IMR-90 (cell line): ENCODE measurements around the gene CTBP2. TPM values are rescaled to one million over a fixed set of nuclear protein-coding genes. Genes with fewer than 3 reads are reported as not detected.

Source experiments
- ATAC-seq: fragments of 200-7000 bp; cut with Tn5 transposase; 2 replicates; pipeline ENCODE4 v1.9.1; 2020; ENCODE audit warnings: low read depth, mild to moderate bottlenecking, moderate library complexity
- BruUV-seq: library from RNA; stranded (reverse); fragments of 400-500 nt; replicated peaks from 2 replicates; lab custom pipeline; 2021; lab: Mats Ljungman, UMichigan
- CTCF ChIA-PET: fragments of 300-600 bp; formaldehyde crosslinking; extraction: SDS; loops from one replicate; lab custom pipeline; 2021; ENCODE audit warnings: antibody characterized with exemption; lab: Yijun Ruan, JAX
- POLR2A ChIA-PET: fragments of 300-600 bp; sonication (Branson Sonifier 250); formaldehyde crosslinking; loops from one replicate; lab custom pipeline; 2022; ENCODE audit warnings: antibody characterized with exemption; ENCODE audit not compliant: unreplicated experiment; lab: Charles Lee
- DNase-seq: peaks from one replicate; pipeline ENCODE4 v3.0.0; 2013
- H2AFZ ChIP-seq: replicated peaks from 2 replicates; pipeline ENCODE3; 2013; ENCODE audit warnings: low read length, mild to moderate bottlenecking; ENCODE audit not compliant: poor library complexity
- H2AK5ac ChIP-seq: 2 replicates; pipeline ENCODE4 v1.6.1; 2013; ENCODE audit warnings: low read depth, low read length, inconsistent platforms
- H2AK9ac ChIP-seq: replicated peaks from 2 replicates; pipeline ENCODE3; 2013; ENCODE audit warnings: mild to moderate bottlenecking, low read depth, low read length, moderate library complexity; ENCODE audit not compliant: poor library complexity
- H2BK120ac ChIP-seq: 2 replicates; pipeline ENCODE4 v1.6.1; 2013; ENCODE audit warnings: low read depth, low read length, inconsistent platforms
- H2BK15ac ChIP-seq: 3 replicates; pipeline ENCODE4 v1.6.1; 2013; ENCODE audit warnings: low read depth, low read length, inconsistent platforms
- H2BK20ac ChIP-seq: 2 replicates; pipeline ENCODE4 v1.6.1; 2013; ENCODE audit warnings: low read depth, mild to moderate bottlenecking, inconsistent platforms, low read length, moderate library complexity
- H2BK5ac ChIP-seq: 2 replicates; pipeline ENCODE4 v1.6.1; 2013; ENCODE audit warnings: mild to moderate bottlenecking, low read depth, low read length, inconsistent platforms; ENCODE audit not compliant: poor library complexity, severe bottlenecking
- H3K14ac ChIP-seq: replicated peaks from 2 replicates; pipeline ENCODE4 v1.6.1; 2013; ENCODE audit warnings: low read depth, low read length, inconsistent platforms
- H3K18ac ChIP-seq: 2 replicates; pipeline ENCODE4 v1.6.1; 2013; ENCODE audit warnings: low read depth, low read length, control low read depth
- H3K23ac ChIP-seq: 2 replicates; pipeline ENCODE4 v1.6.1; 2013; ENCODE audit warnings: low read depth, low read length, inconsistent platforms
- H3K27ac ChIP-seq: 2 replicates; pipeline ENCODE4 v1.5.1; 2013; ENCODE audit warnings: mild to moderate bottlenecking, control low read depth, low read length; ENCODE audit not compliant: insufficient read depth
- H3K27me3 ChIP-seq: 2 replicates; pipeline ENCODE4 v1.6.1; 2013; ENCODE audit warnings: low read length; ENCODE audit not compliant: control insufficient read depth, insufficient read depth
- H3K36me3 ChIP-seq: 2 replicates; pipeline ENCODE4 v1.6.1; 2013; ENCODE audit warnings: low read length, mixed read lengths; ENCODE audit not compliant: control insufficient read depth, insufficient read depth
- H3K4ac ChIP-seq: 2 replicates; pipeline ENCODE4 v1.6.1; 2013; ENCODE audit warnings: low read depth, low read length, inconsistent platforms
- H3K4me1 ChIP-seq: 2 replicates; pipeline ENCODE4 v1.6.1; 2013; ENCODE audit warnings: low read length, mixed read lengths; ENCODE audit not compliant: control insufficient read depth, insufficient read depth
- H3K4me2 ChIP-seq: 2 replicates; pipeline ENCODE4 v1.6.1; 2013; ENCODE audit warnings: low read depth, mild to moderate bottlenecking, control low read depth, low read length, moderate library complexity
- H3K4me3 ChIP-seq: 2 replicates; pipeline ENCODE4 v1.5.1; 2013; ENCODE audit warnings: low read depth, mild to moderate bottlenecking, control low read depth, low read length, moderate library complexity; ENCODE audit not compliant: insufficient read depth
- H3K56ac ChIP-seq: 2 replicates; pipeline ENCODE4 v1.6.1; 2013; ENCODE audit warnings: low read length, inconsistent platforms; ENCODE audit not compliant: insufficient read depth; ENCODE audit errors: extremely low read depth
- H3K79me1 ChIP-seq, 2 experiments: 2 replicates each; pipeline ENCODE4 v1.6.1; 2013; ENCODE audit warnings: low read length in 2 of 2, inconsistent platforms in 1 of 2, low read depth in 1 of 2
- H3K9ac ChIP-seq: 2 replicates; pipeline ENCODE4 v1.6.1; 2013; ENCODE audit warnings: low read depth, low read length, control low read depth
- H3K9me1 ChIP-seq: 2 replicates; pipeline ENCODE4 v1.6.1; 2013; ENCODE audit warnings: low read length, inconsistent platforms; ENCODE audit not compliant: insufficient read depth
- H3K9me3 ChIP-seq: 2 replicates; pipeline ENCODE4 v1.6.1; 2013; ENCODE audit warnings: low read length; ENCODE audit not compliant: control insufficient read depth, insufficient read depth
- H4K20me1 ChIP-seq: 2 replicates; pipeline ENCODE4 v1.6.1; 2013; ENCODE audit warnings: low read length, inconsistent platforms; ENCODE audit not compliant: insufficient read depth
- H4K5ac ChIP-seq: 2 replicates; pipeline ENCODE4 v1.6.1; 2013; ENCODE audit warnings: mild to moderate bottlenecking, low read depth, low read length, control low read depth
- H4K8ac ChIP-seq, 2 experiments: 2 replicates each; pipeline ENCODE4 v1.6.1; 2013; ENCODE audit warnings: low read depth in 2 of 2, low read length in 2 of 2, control low read depth in 1 of 2, inconsistent platforms in 1 of 2
- H4K91ac ChIP-seq: 2 replicates; pipeline ENCODE4 v1.6.1; 2013; ENCODE audit warnings: low read depth, low read length, inconsistent platforms; ENCODE audit not compliant: insufficient read depth
- BHLHE40 ChIP-seq: fragments of 150-350 bp; IDR thresholded peaks from 2 replicates; pipeline ENCODE4 v1.6.1; 2016; ENCODE audit warnings: mild to moderate bottlenecking, low read depth, low read length
- CEBPB ChIP-seq: IDR thresholded peaks from 2 replicates; pipeline ENCODE4 v1.6.1; 2012; ENCODE audit warnings: low read depth, low read length, improper control_type of control experiment
- CHD1 ChIP-seq: IDR thresholded peaks from 2 replicates; pipeline ENCODE4 v1.6.1; 2012; ENCODE audit warnings: low read depth, low read length, improper control_type of control experiment
- CTCF ChIP-seq: conservative IDR thresholded peaks from 2 replicates; pipeline ENCODE4 v1.5.1; 2012; ENCODE audit warnings: mild to moderate bottlenecking, low read depth, low read length, improper control_type of control experiment
- ELK1 ChIP-seq: fragments of 150-350 bp; IDR thresholded peaks from 2 replicates; pipeline ENCODE4 v1.6.1; 2016; ENCODE audit warnings: low read depth, mild to moderate bottlenecking, low read length, moderate library complexity, borderline replicate concordance
- FOS ChIP-seq: fragments of 150-350 bp; IDR thresholded peaks from 2 replicates; pipeline ENCODE4 v1.6.1; 2016; ENCODE audit warnings: low read depth, low read length
- MAFK ChIP-seq: IDR thresholded peaks from 2 replicates; pipeline ENCODE4 v1.6.1; 2012; ENCODE audit warnings: low read depth, low read length, improper control_type of control experiment
- MAZ ChIP-seq: IDR thresholded peaks from 2 replicates; pipeline ENCODE4 v1.6.1; 2012; ENCODE audit warnings: low read depth, mild to moderate bottlenecking, low read length, improper control_type of control experiment, moderate library complexity, borderline replicate concordance
- MXI1 ChIP-seq: IDR thresholded peaks from 2 replicates; pipeline ENCODE4 v1.6.1; 2012; ENCODE audit warnings: low read depth, mild to moderate bottlenecking, low read length, moderate library complexity, borderline replicate concordance
- NFE2L2 ChIP-seq: fragments of 150-350 bp; IDR thresholded peaks from 2 replicates; pipeline ENCODE4 v1.6.1; 2016; ENCODE audit warnings: low read depth, mild to moderate bottlenecking, low read length
- POLR2A ChIP-seq: IDR thresholded peaks from 2 replicates; pipeline ENCODE4 v1.6.1; 2012; ENCODE audit warnings: mild to moderate bottlenecking, low read depth, low read length
- RAD21 ChIP-seq: IDR thresholded peaks from 2 replicates; pipeline ENCODE4 v1.6.1; 2012; ENCODE audit warnings: low read length, improper control_type of control experiment
- RCOR1 ChIP-seq: IDR thresholded peaks from 2 replicates; pipeline ENCODE4 v1.6.1; 2012; ENCODE audit warnings: mild to moderate bottlenecking, low read length, improper control_type of control experiment; ENCODE audit not compliant: insufficient replicate concordance
- RFX5 ChIP-seq: IDR thresholded peaks from 2 replicates; pipeline ENCODE4 v1.8.0; 2012; ENCODE audit warnings: low read depth, mild to moderate bottlenecking, low read length, moderate library complexity
- SMC3 ChIP-seq: fragments of 150-350 bp; IDR thresholded peaks from 2 replicates; pipeline ENCODE4 v1.6.1; 2016; ENCODE audit warnings: low read depth, mild to moderate bottlenecking, antibody characterized with exemption, low read length, moderate library complexity
- USF2 ChIP-seq: fragments of 150-350 bp; IDR thresholded peaks from 2 replicates; pipeline ENCODE4 v1.6.1; 2017; ENCODE audit warnings: mild to moderate bottlenecking, antibody characterized with exemption, low read length, low read depth
- WGBS, 2 experiments: methylation state at CpG; one replicate each; pipeline versions ENCODE4 v1.1.5 to v1.1.7; 2013; ENCODE audit warnings: missing lambda C conversion rate in 2 of 2; ENCODE audit not compliant: insufficient read length in 1 of 2; ENCODE audit errors: extremely low coverage in 2 of 2; 5-methylcytosine and 5-hydroxymethylcytosine counted together
- dilution Hi-C: fragments of 300-500 bp; cut with HindIII; formaldehyde crosslinking; loops from one replicate; pipeline ENCODE4 v1.14.3; 2018; ENCODE audit warnings: low sequenced_read_pairs; ENCODE audit not compliant: unreplicated experiment
- in situ Hi-C: fragments of 300-500 bp; cut with MboI; formaldehyde crosslinking; loops from 3 replicates; pipeline ENCODE4 v1.14.3; 2019; ENCODE audit warnings: low sequenced_read_pairs, inconsistent platforms, mixed read lengths
- intact Hi-C: fragments of 100-400 bp; cut with micrococcal nuclease; formaldehyde crosslinking; loops from 2 replicates; pipeline ENCODE4 v1.10.0; 2022
- polyA plus RNA-seq, 3 experiments: library from polyadenylated mRNA; depleted of rRNA; stranded (reverse); fragments of >200 nt; gene quantifications; 2 replicates each; pipeline ENCODE4 v1.2.3, GENCODE V29; 2012; ENCODE audit warnings: low replicate concordance in 1 of 3
- total RNA-seq: library from RNA; depleted of rRNA; stranded (reverse); fragments of >200 nt; gene quantifications from 2 replicates; pipeline ENCODE4 v1.2.3, GENCODE V29; 2012

CTBP2 gene
- total and polyA plus RNA-seq, 2 of the 4 experiments (the other 2 are of a cell fraction), result 81.0 to 86.6 TPM

- Histone ChIP-seq H2BK120ac (no peak overlapping the region), H3K4me1 (peaks cover 11% of the 10 kb centered on the region), H2AFZ (no peak overlapping the region), H3K56ac (no peak overlapping the region), H3K9ac (no peak overlapping the region), H3K4me2 (no peak overlapping the region), H2AK9ac (no peak overlapping the region), H2BK5ac (no peak overlapping the region), H3K27ac (no peak overlapping the region), H3K27me3 (no peaks in the 10 kb centered on the region), H4K91ac (no peak overlapping the region), H4K5ac (no peak overlapping the region), H3K36me3 (peaks cover 16% of the 10 kb centered on the region), H3K14ac (no peak overlapping the region), H4K8ac (peak overlapping the region in 1 of 2 experiments; percentile 27; a peak in 1 of 4 replicates), H2BK15ac (no peak overlapping the region), H3K9me1 (peaks cover 37% of the 10 kb centered on the region), H3K18ac (no peak overlapping the region), H3K9me3 (no peaks in the 10 kb centered on the region), H2AK5ac (0 out of 2 replicates have a peak overlapping the region, but pooled peaks have one; percentile 4), H2BK20ac (no peak overlapping the region), H3K4me3 (no peak overlapping the region), H3K23ac (no peak overlapping the region), H3K79me1 (peaks cover 29 to 81% of the 10 kb centered on the region in 2 experiments; a peak in 3 of 4 replicates), H4K20me1 (peaks cover 96% of the 10 kb centered on the region), H3K4ac (no peak overlapping the region)
- WGBS, 2 experiments, result 92% methylated on average over 5 of the region's 16 CpGs; no CpG with 5 or more reads in 1 of the 2 experiments
- dilution Hi-C loops (no loop called here), in situ Hi-C loops (no loop called here), intact Hi-C loops (no loop called here)
- ATAC-seq, result no peak
- TF ChIP-seq FOS, result no peak
- TF ChIP-seq CHD1, result no peak
- TF ChIP-seq MAFK, result no peak
- no peak for TF ChIP-seq BHLHE40
- TF ChIP-seq POLR2A, result no peak
- no peak for TF ChIP-seq MXI1
- no peak for TF ChIP-seq USF2
- TF ChIP-seq CEBPB, result no peak
- TF ChIP-seq CTCF, result no peak
- no peak for TF ChIP-seq RCOR1
- no peak for TF ChIP-seq RAD21
- no peak for TF ChIP-seq MAZ
- no peak for TF ChIP-seq SMC3
- TF ChIP-seq ELK1, result no peak
- no peak for TF ChIP-seq NFE2L2
- no peak for TF ChIP-seq RFX5
- BruUV-seq, result no TSS peak
- no peak for DNase-seq
- CTCF ChIA-PET, result no interaction called here
- POLR2A ChIA-PET, result no interaction called here
These were observed 19.1 kb downstream of the CTBP2 start for GRCh38 chr10:125141150-125141859.
